ENCODE data around the gene SLC29A4.
"Not testable (repeated sequence)": the region's sequence is repeated elsewhere in the genome, so short reads cannot be mapped to it uniquely, and the experiment has no call there.

The SLC29A4 gene, protein sequence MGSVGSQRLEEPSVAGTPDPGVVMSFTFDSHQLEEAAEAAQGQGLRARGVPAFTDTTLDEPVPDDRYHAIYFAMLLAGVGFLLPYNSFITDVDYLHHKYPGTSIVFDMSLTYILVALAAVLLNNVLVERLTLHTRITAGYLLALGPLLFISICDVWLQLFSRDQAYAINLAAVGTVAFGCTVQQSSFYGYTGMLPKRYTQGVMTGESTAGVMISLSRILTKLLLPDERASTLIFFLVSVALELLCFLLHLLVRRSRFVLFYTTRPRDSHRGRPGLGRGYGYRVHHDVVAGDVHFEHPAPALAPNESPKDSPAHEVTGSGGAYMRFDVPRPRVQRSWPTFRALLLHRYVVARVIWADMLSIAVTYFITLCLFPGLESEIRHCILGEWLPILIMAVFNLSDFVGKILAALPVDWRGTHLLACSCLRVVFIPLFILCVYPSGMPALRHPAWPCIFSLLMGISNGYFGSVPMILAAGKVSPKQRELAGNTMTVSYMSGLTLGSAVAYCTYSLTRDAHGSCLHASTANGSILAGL

DNA sequence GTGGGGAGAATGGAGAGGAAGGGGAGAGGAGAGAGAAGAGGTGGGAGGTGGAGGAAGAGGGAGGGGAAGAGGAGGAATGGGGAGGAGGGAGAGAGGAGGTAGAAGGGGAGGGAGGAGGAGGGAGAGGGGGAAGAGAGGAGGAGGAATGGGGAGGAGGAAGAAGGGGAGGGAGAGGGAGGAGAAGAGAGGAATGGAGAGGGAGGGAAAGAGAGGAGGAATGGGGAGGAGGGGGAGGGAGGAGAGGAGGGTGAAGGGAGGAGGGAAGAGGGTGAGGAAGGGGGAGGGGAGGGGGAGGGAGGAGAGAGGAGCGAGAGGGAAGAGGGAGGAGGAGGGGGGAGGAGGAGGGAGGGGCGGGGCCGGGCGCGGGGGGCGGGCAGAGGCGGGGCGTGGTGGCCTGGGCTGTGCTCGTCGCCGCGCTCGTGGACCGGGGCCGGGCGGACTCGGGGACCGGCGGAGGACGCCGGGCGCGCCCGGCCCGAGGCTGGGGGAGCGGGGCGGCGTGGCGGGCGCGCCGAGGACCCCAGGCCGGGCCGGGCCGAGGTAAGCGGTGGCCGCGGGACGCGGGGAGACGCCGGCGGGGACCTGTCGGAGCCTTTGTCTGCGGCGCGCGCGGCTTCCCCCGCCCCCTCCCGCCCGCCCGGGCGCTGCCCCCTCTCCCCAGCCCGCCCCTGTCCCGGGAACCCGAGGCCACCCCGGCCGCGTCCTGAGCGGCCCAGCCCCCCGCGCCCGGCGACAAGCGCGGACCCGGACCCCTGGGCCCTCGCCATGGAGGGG lies at the start of gene SLC29A4:
Gene SLC29A4, plus strand, starts transcription at position 401 of the 774 bp plus-strand sequence. CDS start 4,874 bp downstream, outside the sequence.
- DNase-seq (ENCODE audit: low spot score): peak; percentile 25

DNA sequence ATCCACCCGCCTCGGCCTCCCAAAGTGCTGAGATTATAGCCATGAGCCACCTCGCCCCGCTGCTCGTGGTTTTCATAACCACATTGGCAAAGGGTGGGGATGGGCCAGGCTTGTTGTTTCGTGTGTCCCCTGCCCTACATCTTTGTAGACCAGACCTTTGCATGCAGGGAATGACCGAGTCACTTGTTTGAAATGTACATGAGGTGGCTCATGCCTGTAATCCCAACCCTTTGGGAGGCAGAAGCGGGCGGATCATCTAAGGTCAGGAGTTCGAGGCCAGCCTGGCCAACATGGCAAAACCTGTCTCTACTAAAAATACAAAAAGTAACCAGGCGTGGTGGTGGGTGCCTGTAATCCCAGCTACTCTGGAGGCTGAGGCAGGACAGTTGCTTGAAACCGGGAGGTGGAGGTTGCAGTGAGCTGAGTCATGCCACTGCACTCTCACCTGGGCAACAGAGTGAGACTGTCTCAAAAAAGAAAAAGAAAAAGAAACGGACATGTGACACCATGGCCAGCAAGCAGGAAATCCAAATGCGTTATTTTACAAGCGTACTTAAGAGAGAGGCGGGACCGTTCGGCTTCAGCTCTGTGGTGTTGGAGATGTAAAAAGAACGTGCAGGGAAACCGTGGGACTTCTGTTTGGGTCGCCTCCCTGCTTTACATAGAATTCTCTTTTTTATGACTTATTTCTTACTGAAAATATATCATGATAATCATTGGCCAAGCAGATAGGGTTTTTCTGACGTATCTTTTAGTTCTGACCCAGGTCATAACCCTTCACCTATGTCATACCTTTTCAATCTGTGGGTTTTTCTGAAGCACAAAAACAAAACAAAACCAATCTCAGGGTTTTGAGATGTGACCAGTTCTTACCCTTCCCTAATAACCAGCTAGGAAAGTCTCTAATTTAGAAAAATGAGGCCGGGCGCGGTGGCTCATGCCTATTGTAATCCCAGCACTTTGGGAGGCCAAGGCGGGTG lies 47.6 kb upstream of the SLC29A4 start:
- DNase-seq (ENCODE audit: low spot score): no peak

DNA sequence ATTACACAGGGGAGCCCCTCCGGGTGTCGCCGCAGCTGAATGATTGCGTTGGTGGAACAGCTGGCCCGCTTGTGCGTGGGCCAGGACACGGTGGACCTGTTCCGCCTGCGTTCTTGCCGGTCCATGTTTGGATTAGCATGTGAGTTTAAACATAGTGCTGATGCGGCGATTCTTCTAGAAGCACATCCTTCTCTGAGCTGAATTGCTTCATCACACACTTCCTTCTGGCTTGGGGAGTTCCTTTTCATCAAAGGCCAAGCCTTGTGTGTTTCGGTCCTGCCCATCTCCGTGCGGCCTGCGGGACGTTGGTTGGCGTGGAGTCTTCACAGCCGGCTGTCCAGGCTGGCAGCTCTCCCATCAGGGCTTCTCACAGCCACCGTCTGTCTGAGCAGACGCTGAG lies 45.5 kb upstream of the SLC29A4 start:
- DNase-seq (ENCODE audit: low spot score): no peak

DNA sequence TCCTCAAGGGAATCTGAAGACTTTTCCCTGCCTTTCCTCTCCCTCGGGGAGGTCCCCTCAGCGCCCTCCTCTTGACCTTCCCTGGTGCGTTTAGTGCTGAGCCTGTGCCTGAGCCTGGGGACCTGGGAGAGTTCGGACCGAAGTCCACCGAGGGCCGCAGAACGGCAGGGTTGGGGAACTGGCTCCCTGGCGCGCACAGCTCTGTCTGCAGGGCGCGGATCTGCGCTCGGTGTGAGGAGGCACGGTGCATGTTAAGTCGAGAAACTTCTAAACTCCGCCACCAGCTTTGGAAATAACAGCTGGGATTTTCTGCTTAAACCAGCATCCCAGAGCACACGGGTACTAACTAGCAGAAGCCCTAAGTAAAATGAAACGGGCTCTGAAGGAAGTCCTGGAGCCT lies 44.2 kb upstream of the SLC29A4 start:
- DNase-seq (ENCODE audit: low spot score): no peak

DNA sequence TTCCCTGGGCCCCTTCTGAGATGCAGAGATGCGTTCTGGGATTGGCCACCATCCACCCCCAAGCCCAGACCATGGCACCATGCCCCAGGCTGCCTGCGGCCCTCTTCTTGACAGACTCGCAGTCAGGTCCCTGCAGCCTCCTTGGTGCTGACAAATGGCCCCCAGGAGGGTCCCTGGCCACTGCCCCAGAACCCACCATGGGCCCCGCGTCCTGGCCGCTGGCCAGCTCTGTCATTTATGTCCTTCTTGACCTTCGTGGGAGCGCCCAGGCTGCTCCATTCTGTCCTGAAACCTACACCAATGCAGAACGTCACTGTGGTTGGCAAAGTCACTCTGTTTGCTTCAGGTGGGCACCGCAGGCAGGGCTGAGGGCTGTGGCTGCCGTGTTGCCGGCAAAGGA lies 39.5 kb upstream of the SLC29A4 start:
- DNase-seq (ENCODE audit: low spot score): no peak

DNA sequence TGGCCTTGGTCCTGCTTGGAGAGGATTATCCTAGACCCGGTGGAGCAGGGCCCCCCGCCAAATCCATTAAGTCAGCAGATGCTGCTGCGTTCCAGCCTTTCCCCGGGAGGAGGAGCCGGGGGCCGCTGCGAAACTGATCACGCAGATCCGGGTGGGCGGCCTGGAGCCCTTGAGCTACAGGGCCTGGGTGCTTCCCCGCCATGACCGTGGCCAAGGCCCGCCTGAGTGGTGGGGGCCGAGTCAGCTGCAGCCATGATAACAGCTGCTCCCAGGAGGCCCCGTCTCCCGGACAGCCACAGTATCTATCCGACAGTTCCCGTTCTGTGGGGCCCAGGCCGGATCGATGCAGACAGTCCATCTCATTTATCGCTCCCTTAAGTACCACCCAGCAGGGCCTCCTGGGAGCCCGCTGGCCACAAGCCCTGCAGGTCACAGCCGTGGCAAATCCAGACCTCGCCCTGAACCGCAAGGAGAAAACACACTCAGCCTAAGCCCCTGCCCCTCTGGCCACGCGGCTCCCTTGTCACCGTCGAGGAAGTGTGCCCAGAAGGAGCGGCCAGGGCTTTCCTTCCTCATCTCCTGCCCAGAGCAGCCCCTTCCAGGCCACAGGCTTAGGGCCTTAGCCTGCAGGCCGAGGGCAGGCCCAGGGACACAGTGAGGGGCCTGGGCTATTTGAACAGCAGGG lies 34.4 kb upstream of the SLC29A4 start:
- no peak for DNase-seq (ENCODE audit: low spot score)

DNA sequence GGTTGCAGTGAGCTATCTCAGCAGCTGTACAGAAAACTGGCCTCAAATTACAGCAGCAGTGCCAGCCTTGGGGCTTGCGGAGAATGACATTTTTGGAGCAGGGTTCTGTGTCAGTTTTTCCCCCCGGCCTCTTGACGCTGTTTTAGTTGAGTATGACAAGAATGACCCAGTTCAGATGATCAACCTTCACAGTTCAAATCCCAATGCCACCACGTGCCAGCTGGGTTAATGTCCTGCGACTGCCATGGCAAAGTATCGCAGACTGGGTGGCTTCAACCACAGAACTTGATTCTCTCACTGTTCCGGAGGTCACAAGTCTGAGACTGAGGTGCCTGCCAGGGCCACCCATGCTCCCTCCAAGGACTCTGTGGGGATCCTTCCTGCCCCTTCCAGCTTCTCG lies 32.0 kb upstream of the SLC29A4 start:
- DNase-seq (ENCODE audit: low spot score): not testable (repeated sequence)

DNA sequence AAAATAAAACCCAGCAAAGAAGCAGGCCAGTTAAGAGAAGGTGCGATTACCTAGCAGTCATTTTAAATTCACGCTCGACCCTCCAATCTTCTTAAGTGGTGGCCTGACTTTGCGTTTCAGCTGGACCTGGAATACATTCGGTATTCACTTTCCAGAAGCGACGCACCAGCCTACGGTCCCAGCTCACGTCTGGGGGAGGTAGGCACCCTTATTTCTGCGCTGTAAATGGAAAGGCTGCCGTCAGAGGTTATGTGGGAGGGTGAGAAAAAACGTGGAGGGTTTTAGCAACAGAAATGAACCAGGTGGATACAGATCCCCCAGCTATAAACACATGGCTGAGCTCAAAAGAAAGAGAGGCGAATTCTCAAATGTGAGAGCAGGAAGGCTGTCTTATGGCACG lies 29.2 kb upstream of the SLC29A4 start:
- DNase-seq (ENCODE audit: low spot score): not testable (repeated sequence)

DNA sequence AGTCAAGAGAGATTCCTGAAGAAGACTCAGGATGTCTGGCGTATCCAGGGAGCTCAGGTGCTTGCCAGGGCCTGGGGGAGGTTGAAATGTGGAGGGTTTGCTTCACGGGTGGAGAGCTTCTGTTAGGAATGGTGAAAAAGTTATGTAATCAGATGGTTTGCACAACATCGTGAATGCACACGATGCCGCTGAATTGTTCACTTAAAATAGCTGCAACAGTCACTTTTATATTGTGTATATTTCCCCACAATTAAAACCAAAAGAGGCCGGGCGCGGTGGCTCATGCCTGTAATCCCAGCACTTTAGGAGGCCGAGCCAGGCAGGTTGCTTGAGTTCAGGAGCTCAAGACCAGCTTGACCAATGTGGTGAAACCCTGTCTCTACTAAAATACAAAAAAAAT lies 28.4 kb upstream of the SLC29A4 start:
- not testable (repeated sequence) for DNase-seq (ENCODE audit: low spot score)

DNA sequence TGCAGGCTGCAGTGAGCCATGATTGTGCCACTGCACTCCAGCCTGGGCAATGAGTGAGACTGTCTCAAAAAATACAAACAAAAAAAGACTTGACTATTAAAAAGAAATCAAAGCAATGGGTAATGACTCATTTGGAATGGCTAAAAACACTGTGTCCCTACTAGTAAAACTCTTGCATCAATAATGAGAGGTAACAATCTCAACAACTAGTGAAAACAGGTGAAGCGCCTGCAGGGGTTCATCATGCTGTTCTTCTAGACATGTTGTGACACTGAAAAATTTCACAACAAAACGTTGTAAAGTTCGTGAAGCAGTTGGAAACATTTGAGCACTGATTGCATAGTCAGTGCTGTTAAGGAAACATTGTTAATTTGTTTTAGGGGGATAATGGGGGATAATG lies 26.9 kb upstream of the SLC29A4 start:
- DNase-seq (ENCODE audit: low spot score): no peak

DNA sequence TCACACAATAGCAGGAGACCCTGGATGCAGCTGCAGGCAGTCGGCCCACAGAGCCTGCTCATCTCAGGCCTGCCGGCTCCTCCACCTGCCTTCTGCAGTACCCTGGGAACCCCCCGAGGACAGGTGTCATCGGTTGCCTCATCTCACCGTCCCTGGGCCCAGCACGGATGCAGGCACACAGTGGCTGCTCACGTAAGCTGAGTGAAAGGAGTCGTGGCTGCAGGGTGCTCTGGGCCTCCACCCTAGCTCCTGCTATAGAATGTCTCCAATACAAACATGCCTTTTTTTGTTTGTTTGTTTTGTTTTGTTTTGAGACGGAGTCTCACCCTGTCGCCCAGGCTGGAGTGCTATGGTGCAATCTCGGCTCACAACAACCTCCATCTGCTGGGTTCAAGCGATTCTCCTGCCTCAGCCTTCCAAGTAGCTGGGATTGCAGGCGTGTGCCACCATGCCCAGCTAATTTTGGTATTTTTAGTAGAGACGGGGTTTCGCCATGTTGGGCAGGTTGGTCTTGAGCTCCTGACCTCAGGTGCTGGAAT lies 22.1 kb upstream of the SLC29A4 start:
- not testable (repeated sequence) for DNase-seq (ENCODE audit: low spot score)

DNA sequence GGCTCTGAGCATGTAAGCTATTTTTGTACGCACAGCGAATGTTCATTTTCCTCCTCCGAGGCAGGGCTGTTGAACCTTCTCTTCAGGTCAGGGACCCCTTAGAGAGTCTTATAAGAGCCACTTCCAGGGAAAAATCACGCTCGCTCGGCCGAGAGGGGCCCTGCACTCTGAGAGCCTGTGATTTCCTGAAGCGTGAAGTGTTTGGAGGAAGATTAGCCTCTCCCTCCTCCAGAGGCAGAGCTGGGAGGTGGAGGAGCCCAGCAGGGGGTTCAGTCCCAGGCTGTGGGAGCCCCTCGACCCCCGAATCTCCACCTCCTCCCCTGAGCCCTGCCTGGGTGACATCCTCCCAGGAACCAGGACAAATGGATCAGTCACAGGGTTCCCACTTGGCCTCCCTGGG lies 19.7 kb upstream of the SLC29A4 start:
- not testable (repeated sequence) for DNase-seq (ENCODE audit: low spot score)

DNA sequence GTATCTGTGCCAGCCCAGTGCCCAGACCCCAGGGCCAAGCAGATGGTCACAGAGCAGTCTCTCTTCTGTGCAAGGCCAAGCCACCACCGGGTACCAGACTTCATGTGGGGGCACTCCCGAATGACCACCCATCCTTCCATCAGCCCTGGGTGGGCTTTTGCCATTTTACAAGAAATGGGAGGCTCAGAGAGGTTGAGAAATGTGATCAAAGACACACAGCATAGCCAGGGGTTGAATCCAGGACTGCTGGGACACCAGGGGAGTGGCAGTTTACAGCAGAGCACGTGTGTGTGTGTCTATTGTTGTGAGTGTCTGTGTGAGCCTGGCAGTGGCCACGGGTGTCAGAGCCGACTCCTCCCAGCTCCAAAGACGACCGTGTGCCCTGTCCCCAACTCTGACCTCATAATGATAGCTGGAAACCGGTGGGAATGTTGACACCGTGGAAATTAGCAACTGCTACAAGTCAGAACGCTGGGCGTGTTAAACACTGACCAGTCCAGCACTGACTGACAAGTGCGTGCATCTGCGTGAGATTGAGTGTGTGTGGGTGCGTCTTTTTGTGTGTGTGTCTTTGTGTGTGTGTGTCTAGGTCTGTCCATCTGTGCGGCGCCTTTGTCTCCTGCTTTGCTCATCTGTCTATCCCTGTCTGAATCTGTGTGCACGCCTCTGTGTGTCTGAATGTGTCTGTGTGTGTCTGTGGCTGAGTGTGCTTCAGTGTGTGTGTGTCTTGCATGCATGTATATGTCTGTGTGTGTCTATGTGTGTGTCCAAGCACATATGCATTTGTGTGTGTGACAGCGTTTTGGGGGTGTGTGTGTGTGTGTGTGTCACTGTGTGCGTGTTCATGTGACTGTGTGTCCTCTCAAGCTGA lies 17.2 kb upstream of the SLC29A4 start:
- DNase-seq (ENCODE audit: low spot score): no peak

DNA sequence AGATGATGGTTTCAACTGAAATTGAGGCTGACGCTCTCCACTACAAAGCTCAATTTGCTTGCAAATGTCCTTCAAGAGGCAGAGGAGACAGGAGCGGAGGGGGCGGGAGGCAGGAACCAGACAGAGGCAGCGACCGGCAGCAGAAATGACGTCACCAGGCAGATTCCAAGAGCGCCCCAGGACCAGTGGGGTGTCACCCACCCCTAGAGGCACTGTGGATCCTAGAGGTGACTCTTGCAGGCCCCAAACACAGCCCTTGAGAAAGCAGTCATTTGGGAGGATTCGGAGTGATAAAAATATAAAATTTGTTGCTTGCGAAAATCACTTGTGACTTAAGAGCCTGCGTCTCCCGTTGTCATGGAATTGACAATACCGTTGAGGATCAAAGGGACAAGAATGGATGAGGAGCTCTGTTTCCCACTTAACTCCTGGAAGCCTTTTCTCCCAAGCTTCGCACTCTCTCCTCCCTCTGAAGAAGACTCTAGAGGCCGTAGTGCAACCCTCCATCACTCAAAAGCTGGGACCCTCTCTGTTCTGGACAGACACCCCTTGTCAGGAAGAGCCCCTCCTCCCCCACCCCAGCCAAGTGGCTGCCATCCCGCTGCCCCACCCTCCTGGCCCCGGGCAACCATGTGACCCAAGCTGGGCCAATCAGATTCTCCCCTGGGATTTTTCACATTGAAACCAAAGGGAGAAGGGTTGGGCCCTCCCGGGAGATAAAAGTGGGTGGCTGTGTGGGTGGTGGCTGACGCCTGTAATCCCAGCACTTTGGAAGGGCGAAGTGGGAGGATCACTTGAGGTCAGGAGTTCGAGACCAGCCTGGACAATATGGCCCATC lies 16.3 kb upstream of the SLC29A4 start:
- peak; percentile 22 for DNase-seq (ENCODE audit: low spot score)

DNA sequence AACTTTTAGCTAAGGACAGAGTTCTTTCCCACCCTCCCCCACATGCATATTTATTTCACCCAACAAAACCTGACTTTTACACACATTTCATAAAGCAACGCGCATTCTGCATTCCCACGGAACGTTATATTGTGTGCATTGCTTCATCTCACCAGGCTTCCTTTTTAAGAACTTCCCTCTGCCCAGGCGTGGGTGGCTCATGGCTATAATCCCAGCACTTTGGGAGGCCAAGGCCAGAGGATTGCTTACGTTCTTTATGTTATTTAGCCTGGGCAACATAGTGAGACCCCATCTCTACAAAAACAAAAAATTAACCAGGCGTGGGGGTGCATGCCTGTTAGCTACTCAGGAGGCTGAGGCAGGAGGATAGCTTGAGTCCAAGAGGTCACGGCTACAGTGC lies 14.9 kb upstream of the SLC29A4 start:
- DNase-seq (ENCODE audit: low spot score): not testable (repeated sequence)

DNA sequence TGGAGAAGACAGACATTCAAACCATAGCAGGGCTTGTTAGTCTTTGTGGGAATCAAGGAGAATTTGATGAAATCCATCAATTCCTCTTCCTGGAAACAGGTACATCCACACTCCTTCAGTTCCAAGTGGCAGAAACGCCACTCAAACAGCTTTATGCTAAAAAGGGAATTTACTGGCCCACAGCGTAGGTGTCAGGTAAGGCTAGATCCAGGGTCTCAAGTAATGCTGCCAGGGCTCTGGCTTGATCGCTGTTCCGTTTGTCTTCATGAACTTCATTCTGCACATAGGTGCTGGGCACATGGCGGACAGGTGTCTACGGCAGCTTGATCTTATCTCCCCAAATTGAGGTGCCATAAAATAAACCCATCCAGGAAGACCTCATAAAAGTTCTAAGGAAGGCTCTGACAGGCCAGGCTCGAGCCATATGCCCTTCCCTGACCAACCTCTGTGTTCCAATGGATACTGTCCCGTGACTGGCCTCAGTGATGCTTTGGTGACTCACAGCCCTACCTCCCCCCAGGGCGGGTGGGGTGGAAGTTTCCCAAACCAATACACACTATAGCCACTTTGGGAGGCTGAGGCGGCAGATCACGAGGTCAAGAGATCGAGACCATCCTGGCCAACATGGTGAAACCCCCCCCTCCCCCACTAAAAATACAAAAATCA lies 12.6 kb upstream of the SLC29A4 start:
- DNase-seq (ENCODE audit: low spot score): peak; percentile 16

DNA sequence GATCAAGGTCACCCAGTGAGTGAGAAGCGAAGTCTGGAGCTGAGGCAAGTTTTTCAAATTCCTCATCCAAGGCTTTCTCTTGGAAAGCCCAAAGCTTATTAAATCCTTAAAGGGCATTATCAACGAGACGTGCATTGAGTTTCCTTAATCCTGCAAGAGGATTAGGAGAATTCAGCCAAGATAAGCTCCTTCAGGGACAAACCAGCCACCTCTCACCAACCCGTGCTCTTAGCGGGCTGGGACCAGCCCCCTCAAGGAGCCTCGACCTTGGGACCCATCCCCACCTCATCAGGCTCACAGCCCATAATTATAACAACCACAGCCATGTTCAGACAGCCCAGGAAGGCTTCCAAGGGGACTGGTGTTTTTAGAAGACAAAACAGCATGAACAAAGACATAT lies 12.0 kb upstream of the SLC29A4 start:
- DNase-seq (ENCODE audit: low spot score): no peak

DNA sequence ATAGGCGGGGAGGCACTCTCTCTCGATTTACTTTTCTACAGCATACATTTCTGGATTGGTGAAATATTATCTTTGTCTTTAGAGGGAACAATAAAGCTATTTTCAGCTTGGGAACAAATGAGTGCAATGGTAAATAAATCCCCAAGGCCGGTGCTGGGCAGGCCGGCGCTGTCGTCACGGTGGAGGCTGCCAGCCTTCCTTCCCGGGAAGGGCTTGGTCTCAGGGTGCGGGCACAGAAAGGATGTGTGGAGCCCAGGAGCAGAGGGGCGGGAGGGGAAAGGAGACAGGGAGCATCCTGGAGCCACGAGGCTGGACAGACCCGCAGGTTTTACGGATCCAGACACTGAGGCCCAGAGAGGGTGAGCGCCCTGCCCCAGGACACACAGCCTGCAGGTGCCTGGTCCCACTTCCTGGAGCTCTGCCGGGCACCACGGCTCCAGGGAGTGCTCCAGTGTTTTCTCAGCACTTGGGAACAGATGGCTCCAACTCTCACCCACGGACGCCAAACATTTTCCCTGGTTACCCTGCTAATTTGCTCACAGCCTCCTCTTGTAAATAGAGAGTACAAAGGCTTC lies 8.8 kb upstream of the SLC29A4 start:
- DNase-seq (ENCODE audit: low spot score): not testable (repeated sequence)
